Lower leg skin (tissue), 3 donors: ENCODE data around the gene SCAMP5.

ENCODE experiments used
- POLR2A ChIP-seq, 2 donors: fragments of 450-650 bp; IDR thresholded peaks; one replicate each; pipeline ENCODE4 v1.6.1; 2016 to 2017; ENCODE audit warnings: antibody characterized with exemption in 2 of 2, mild to moderate bottlenecking in 1 of 2, moderate library complexity in 1 of 2
- TF ChIP-seq, protein P1 (sequence below), 3 donors: fragments of 450-650 bp; IDR thresholded peaks; one replicate each; pipeline ENCODE4 v1.5.1; 2016; ENCODE audit warnings: antibody characterized with exemption in 3 of 3, mild to moderate bottlenecking in 3 of 3, moderate library complexity in 2 of 3

DNA sequence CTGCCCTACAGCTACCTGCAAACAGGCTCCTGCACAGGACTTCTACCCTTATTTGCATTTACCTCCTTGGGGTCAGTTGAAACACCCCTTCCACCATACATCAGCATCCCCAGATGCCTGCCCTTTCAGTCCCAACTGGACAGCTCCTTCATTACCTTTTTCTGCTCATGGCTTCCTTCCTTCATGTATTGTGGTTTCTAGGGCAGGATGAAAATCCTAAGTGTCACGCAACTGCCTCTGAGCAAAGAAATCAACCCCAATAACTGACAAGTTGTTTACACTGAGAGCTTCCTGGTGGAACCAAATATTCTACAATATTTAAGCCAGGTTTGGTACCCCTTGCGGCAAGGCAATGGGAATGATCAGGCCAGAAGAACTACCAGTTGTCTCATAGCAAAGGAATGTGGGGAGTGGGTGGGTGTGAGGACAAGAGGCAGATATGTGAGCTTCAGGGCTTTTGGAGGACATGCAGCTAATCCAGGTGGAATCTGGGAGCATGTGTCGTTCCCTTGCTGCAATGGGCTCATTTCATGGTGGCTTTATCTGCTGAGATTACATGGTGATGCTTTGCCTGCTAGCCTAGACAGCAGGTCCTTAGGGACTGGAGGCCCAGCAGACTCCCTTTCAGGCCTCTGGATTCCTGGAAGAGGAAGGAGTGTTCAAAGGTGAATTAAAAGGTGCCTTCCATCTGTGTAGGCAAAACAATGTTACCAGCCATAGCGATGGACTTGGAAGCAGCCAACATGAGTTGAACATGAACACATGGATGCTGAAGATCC lies 63.0 kb downstream of the SCAMP5 start:
- TF ChIP-seq, protein P1, sequence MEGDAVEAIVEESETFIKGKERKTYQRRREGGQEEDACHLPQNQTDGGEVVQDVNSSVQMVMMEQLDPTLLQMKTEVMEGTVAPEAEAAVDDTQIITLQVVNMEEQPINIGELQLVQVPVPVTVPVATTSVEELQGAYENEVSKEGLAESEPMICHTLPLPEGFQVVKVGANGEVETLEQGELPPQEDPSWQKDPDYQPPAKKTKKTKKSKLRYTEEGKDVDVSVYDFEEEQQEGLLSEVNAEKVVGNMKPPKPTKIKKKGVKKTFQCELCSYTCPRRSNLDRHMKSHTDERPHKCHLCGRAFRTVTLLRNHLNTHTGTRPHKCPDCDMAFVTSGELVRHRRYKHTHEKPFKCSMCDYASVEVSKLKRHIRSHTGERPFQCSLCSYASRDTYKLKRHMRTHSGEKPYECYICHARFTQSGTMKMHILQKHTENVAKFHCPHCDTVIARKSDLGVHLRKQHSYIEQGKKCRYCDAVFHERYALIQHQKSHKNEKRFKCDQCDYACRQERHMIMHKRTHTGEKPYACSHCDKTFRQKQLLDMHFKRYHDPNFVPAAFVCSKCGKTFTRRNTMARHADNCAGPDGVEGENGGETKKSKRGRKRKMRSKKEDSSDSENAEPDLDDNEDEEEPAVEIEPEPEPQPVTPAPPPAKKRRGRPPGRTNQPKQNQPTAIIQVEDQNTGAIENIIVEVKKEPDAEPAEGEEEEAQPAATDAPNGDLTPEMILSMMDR (IDR thresholded peaks at IDR 0.05), result no peak
- no peak for TF ChIP-seq POLR2A (IDR thresholded peaks at IDR 0.05)
